Body of pancreas (tissue), 4 donors: ENCODE measurements around the gene TBX5. TPM values are rescaled to one million over a fixed set of nuclear protein-coding genes. Genes with fewer than 3 reads are reported as not detected.

Experiments
- ATAC-seq: fragments of 150-250 bp; one replicate; pipeline ENCODE4 v1.9.1; 2016
- DNase-seq, 4 donors: peaks; one replicate each; pipeline ENCODE4 v3.0.0-alpha.2; 2019
- H3K27ac ChIP-seq, 4 donors: fragments of 200-600 bp; sonication (generic); 1 replicate in 3 of 4; 2 replicates in 1 of 4; pipeline versions ENCODE4 v1.5.1 to v1.6.1; 2016 to 2019; ENCODE audit warnings: mild to moderate bottlenecking in 1 of 4, mixed read lengths in 1 of 4, moderate library complexity in 1 of 4
- H3K27me3 ChIP-seq, 2 donors: fragments of 200-600 bp; sonication (generic); one replicate each; pipeline ENCODE4 v1.6.0; 2016; ENCODE audit warnings: mild to moderate bottlenecking in 1 of 2
- H3K36me3 ChIP-seq, 2 donors: fragments of 200-600 bp; sonication (generic); replicated peaks in 1 of 2; 2 replicates each; pipeline ENCODE4 v1.5.1; 2016; ENCODE audit warnings: low read depth in 2 of 2; ENCODE audit not compliant: insufficient read depth in 1 of 2
- H3K4me1 ChIP-seq: fragments of 200-600 bp; sonication (generic); one replicate; pipeline ENCODE4 v1.6.0; 2016
- H3K4me3 ChIP-seq, 2 donors: fragments of 200-600 bp; sonication (generic); 1 replicate in 1 of 2; 2 replicates in 1 of 2; pipeline ENCODE4 v1.5.1; 2016 to 2019
- H3K9me3 ChIP-seq, 3 donors: fragments of 200-600 bp; sonication (generic); 1 replicate in 2 of 3; 2 replicates in 1 of 3; pipeline ENCODE4 v1.5.1; 2016
- POLR2A ChIP-seq, 3 donors: fragments of 450-650 bp; IDR thresholded peaks; one replicate each; pipeline ENCODE4 v1.6.1; 2016; ENCODE audit warnings: antibody characterized with exemption in 3 of 3, mild to moderate bottlenecking in 2 of 3
- WGBS, 2 donors: methylation state at CpG; one replicate each; pipeline ENCODE4 v1.1.5; 2017; 5-methylcytosine and 5-hydroxymethylcytosine counted together
- intact Hi-C: fragments of 100-400 bp; cut with DNase I; formaldehyde crosslinking; loops from one replicate; pipeline ENCODE4 v1.15.1; 2023
- total RNA-seq, 2 donors: library from RNA; depleted of rRNA; stranded (reverse); fragments of >200 nt; gene quantifications; one replicate each; pipeline ENCODE4 v1.1.0, GENCODE V29; 2016
- TF ChIP-seq, protein P1 (sequence below), 7 experiments: fragments of 450-650 bp in 4 of 7; fragments of 200-600 bp in 3 of 7; sonication (generic) in 3 of 7; IDR thresholded peaks; one replicate each; pipeline ENCODE4 v1.5.1; 2016 to 2019; ENCODE audit warnings: antibody characterized with exemption in 7 of 7

Gene TBX5
- total RNA-seq, 2 donors from 2014 or later: not detected

DNA sequence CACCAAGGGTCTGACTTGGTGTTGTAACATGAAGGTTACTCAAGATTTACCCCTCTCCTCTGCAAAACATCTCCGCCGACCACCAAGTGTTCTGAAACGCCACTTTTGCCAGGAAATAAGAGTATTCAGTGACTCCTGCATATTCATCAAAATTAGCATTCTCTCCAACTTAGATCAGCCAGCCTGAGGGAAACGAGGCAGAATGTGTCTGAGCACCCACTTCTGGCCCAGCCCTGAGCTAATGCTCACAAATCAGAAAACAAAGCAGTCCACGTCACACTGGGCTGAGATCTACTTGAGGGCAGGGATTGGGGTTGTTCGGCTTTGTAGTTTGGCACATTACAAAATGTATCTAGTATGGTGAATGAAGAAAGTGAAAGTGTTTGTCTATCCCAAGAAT is 64.3 kb downstream of the TBX5 start:
- intact Hi-C loops: no loop called here
- TF ChIP-seq, protein P1, sequence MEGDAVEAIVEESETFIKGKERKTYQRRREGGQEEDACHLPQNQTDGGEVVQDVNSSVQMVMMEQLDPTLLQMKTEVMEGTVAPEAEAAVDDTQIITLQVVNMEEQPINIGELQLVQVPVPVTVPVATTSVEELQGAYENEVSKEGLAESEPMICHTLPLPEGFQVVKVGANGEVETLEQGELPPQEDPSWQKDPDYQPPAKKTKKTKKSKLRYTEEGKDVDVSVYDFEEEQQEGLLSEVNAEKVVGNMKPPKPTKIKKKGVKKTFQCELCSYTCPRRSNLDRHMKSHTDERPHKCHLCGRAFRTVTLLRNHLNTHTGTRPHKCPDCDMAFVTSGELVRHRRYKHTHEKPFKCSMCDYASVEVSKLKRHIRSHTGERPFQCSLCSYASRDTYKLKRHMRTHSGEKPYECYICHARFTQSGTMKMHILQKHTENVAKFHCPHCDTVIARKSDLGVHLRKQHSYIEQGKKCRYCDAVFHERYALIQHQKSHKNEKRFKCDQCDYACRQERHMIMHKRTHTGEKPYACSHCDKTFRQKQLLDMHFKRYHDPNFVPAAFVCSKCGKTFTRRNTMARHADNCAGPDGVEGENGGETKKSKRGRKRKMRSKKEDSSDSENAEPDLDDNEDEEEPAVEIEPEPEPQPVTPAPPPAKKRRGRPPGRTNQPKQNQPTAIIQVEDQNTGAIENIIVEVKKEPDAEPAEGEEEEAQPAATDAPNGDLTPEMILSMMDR (IDR thresholded peaks at IDR 0.05): no peak
- TF ChIP-seq POLR2A (IDR thresholded peaks at IDR 0.05): no peak
- Histone ChIP-seq H3K4me3 (no peak overlapping the region), H3K27me3 (no peaks in the 10 kb centered on the region), H3K27ac (no peak overlapping the region), H3K9me3 (peaks cover 0 to 3% (median 0%) of the 10 kb centered on the region in 3 donors), H3K36me3 (no peaks in the 10 kb centered on the region), H3K4me1 (no peaks in the 10 kb centered on the region)
- no peak for DNase-seq
- no peak for ATAC-seq
- WGBS, 2 donors: 56 to 60% methylated on average over 6 of the region's 6 CpGs

DNA sequence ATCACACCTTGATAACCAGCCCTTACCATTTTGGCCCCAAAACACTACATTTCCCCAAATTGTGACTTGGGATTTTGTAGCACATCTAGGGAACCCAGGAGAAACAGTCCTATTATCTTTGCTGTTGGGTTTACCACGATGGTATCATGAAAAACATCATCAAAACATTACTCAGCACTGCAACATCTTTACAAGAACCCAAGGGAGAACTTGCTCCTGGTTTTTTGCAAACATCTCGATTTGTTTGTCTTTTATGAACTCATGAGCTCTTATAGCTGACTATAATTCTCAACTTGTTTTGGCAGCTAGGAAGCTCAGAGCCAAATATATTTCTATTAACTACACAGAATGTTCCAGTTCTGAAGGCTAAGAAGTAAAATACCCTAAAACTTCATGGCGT is 65.7 kb downstream of the TBX5 start:
- Histone ChIP-seq H3K9me3 (peaks cover 0 to 3% (median 0%) of the 10 kb centered on the region in 3 donors), H3K4me3 (no peak overlapping the region), H3K36me3 (no peaks in the 10 kb centered on the region), H3K27ac (no peak overlapping the region), H3K4me1 (no peaks in the 10 kb centered on the region), H3K27me3 (no peaks in the 10 kb centered on the region)
- intact Hi-C loops: no loop called here
- DNase-seq (no peak), ATAC-seq (no peak)
- TF ChIP-seq POLR2A (IDR thresholded peaks at IDR 0.05): no peak
- TF ChIP-seq, protein P1 (IDR thresholded peaks at IDR 0.05): no peak
- 49 to 61% methylated on average over 3 of the region's 3 CpGs for WGBS, 2 donors

DNA sequence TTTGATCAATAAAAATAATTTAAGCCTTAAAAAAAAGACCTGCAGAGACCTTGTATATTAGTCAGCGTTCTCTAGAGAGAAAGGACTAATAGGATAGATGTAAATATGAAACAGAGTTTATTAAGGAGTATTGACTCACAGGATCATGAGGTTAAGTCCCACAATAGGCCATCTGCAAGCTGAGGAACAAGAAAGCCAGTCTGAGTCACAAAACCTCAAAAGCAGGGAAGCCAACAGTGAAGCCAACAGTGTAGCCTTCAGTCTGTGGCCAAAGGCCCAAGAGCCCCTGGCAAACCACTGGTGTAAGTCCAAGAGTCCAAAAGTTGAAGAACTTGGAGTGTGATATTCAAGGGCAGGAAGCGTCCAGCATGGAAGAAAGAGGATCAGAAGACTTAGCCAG is 66.3 kb downstream of the TBX5 start:
- Histone ChIP-seq H3K27ac (no peak overlapping the region), H3K9me3 (peaks cover 0 to 3% (median 0%) of the 10 kb centered on the region in 3 donors), H3K4me3 (no peak overlapping the region), H3K27me3 (no peaks in the 10 kb centered on the region), H3K36me3 (no peaks in the 10 kb centered on the region), H3K4me1 (no peaks in the 10 kb centered on the region)
- intact Hi-C loops: no loop called here
- DNase-seq: no peak
- WGBS, 2 donors: 43 to 51% methylated on average over 2 of the region's 2 CpGs
- ATAC-seq: no peak
- TF ChIP-seq, protein P1 (IDR thresholded peaks at IDR 0.05): no peak
- TF ChIP-seq POLR2A (IDR thresholded peaks at IDR 0.05): no peak

DNA sequence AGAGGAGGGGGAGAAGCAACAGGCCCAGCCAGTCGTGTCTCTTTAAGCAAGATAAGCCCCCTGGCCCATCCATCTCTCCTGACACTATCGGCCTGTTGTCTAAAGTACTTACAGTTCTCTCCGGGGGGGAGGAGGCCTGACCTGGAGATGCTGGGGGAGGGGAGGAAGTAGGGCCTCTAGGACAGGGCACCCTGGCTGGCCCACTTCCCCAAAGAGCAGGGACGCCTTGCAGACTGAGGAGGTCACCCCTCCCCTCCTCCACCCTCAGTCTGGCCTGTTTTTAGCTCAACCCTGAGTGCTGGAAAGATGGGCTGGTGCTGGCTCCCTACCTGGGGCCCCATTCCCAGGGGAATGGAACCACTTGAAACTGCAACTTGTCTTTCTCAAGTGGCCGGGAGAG is 70.3 kb downstream of the TBX5 start:
- Histone ChIP-seq H3K4me3 (no peak overlapping the region), H3K4me1 (no peaks in the 10 kb centered on the region), H3K27ac (no peak overlapping the region), H3K36me3 (no peaks in the 10 kb centered on the region), H3K9me3 (peaks cover 0 to 3% (median 0%) of the 10 kb centered on the region in 3 donors), H3K27me3 (no peaks in the 10 kb centered on the region)
- no peak for DNase-seq
- ATAC-seq: no peak
- TF ChIP-seq, protein P1 (IDR thresholded peaks at IDR 0.05): no peak
- TF ChIP-seq POLR2A (IDR thresholded peaks at IDR 0.05): no peak
- WGBS, 2 donors: 14 to 26% methylated on average over 4 to 5 of the region's 5 CpGs
- intact Hi-C loops: no loop called here

DNA sequence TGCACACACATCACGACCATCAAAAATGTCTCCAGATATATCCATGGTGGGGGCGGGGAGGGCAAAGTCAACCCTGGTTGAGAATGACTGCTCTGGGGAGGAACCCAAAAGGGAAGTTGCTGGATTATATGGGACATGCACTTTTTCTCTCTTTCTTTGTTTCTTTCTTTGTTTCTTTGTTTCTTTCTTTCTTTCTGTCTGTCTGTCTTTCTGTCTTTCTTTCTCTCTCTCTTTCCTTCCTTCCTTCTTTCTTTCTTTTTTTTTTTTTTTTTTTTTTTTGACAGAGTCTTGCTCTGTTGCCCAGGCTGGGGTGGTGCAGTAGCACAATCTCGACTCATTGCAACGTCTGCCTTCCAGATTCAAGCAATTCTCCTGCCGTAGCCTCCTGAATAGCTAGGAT is 71.5 kb downstream of the TBX5 start:
- Histone ChIP-seq H3K9me3 (peaks cover 0 to 3% (median 0%) of the 10 kb centered on the region in 3 donors), H3K27ac (no peak overlapping the region), H3K36me3 (no peaks in the 10 kb centered on the region), H3K4me1 (no peaks in the 10 kb centered on the region), H3K4me3 (no peak overlapping the region), H3K27me3 (no peaks in the 10 kb centered on the region)
- DNase-seq: no peak
- 60 to 71% methylated on average over 5 of the region's 5 CpGs for WGBS, 2 donors
- intact Hi-C loops: no loop called here
- TF ChIP-seq, protein P1 (IDR thresholded peaks at IDR 0.05): no peak
- TF ChIP-seq POLR2A (IDR thresholded peaks at IDR 0.05): no peak
- ATAC-seq: no peak
